Activated CD8-positive, alpha-beta memory T cell treated with anti-CD3 and anti-CD28 coated beads, Interleukin-2, amount 50 U/mL, for 1 hour (primary cell): ENCODE results near the gene NEDD4.

Experiments
- DNase-seq: peaks from one replicate; pipeline ENCODE4 v3.0.0-alpha.2; 2020; ENCODE audit errors: extremely low read depth

Gene NEDD4

GRCh38 chr15:55780292-55780691 is 213.1 kb downstream of the NEDD4 start:
- DNase-seq = no peak

DNA sequence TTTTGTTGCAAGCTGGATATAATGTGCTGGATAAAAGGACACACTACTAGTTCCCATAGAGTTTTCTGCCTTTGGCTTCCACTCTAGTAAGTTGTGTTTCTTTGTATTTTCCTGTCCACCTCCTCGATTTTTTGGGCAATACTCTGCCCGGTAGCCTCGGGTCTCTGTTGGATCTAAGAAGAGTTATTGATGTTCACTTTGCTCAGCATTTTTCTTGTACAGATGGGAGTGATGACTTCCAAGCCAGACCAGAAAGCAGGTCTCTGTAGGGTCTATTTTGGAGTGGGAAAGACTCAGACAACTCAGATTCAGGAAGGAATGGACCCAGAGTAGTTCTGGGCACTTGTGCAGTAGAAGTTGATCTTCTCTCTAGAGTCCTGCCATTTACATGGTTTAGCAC is 214.5 kb downstream of the NEDD4 start:
- DNase-seq = no peak
